Hematopoietic multipotent progenitor cell treated with erythropoietin and hydrocortisone succinate and interleukin-3 and kit ligand, for 17 days (in vitro differentiated cells): Measurements from ENCODE around the gene CARNS1.
A peak's percentile ranks its signal among the peaks of the same experiment; 100 is the strongest.

Experiments used
- DNase-seq: peaks from one replicate; pipeline ENCODE4 v3.0.0-alpha.2; 2015; ENCODE audit warnings: low spot score

CARNS1 gene

DNA sequence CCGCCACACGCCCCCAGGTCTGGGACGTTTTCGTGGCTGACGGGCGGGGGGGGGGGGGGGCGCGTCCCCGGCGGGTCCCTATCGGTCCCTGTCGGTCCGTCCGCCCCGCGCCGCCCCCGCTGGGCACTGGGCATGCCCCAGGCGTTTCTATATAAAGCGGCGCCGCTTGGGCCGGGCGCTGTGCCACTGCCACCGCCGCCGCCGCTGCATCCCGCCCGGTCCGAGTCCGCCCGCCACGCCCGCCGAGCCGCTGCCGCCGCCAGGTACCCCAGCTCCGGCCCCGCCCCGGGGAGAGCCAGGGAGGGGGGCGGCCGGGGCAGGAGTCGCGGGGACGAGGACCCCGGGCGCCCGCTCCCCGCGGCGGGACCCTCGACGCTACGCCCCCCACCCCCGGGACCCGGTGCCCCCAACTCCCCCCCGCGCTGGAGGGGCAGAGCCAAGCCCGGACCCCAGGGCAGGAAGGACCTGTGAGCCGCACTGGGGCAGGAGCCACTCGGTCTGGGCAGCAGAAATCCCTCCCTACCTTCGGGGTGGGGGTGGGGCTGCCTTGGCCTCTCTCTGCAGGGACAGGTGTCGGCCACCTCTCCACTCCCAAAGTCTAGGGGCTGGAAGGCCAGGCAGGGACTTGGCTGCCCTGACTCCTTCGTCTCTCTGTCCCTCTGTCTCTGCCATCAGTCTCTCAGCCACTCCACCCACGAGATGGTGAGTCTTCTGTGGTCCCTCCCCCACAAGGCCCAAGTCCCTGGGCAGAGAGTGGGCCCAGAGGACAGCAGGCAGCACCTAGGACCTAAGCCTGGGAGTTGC lies at the start of gene CARNS1:
CARNS1 (plus strand) TSS at position 178 of the 804 bp plus-strand sequence; CDS start at position 700, 522 bp downstream.
- peak; percentile 52 for DNase-seq

DNA sequence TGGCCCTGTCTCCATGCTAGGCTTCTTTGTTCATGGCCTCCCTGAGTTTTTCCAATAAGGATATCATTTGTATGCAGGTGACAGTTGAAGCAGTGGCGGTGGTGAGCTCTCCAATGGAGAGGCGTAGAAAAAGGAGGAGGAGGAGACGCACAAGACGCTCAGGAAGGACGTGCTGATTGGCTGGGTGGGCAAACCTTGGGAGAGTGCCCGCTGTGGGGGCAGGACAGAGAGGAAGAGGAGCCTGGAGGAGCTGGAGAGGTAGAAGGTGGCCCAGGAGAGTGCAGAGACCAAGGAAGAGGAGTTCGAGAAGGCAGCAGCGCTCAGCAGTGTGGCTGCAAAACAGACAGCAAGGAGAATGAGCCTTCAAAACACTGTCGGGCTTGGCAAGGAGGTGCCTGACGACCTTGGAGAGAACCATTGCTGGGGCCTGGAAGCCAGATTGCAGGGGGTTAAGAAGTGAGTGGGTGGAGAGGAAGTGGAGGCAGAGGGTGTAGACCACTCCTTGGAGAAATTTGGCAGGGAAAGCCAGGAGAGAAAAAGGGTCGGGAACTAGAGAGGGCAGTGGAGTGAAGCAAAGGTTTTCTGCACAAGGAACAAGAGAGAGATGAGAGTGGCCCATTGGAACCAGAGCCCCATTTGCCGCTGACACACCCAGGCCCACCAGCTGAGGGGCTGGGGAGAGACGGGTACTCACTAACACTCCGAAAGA lies 49.6 kb upstream of the CARNS1 start:
- no peak for DNase-seq

DNA sequence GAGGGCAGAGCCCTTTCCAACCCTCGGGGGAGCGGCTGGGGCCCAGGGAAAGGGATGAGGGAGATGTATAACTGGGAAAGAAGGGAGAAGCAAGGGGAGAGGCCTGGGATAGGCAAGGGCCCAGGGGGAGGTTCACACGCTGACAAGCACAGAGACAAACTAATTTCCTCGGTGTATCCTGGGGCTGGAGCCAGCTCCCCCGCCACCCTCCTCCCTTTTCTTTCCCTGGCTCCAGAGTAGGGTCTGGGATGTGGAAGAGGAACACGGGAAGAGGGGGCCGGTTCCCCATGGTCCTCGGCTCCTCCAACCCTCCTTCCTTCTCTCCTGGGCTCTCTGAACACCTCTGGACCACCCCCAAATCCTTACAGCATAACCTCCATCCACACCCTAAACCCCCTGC lies 48.9 kb upstream of the CARNS1 start:
- DNase-seq: no peak

GRCh38 chr11:67366961-67367760 lies 48.3 kb upstream of the CARNS1 start:
- DNase-seq: no peak

GRCh38 chr11:67367761-67368227 lies 47.7 kb upstream of the CARNS1 start:
- no peak for DNase-seq

DNA sequence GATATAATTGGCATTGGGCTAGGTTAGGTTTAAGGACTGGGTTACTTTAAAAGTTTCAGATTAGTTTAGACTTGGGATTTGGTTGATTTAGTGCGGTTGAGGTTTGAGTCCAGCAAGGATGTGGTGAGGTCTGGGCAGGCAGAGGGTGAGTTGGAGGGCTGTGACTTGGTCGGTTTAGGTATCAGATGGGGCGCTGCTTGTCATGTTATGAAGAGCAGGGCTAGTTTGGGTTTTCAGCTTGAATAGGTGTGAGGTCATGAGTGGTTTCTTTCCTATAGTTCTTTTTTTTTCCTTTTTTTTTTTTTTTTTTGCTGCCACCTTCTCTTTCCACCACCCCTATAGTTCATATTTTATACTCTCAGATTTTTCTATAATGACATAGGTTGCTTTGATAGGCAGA lies 46.9 kb upstream of the CARNS1 start:
- no peak for DNase-seq

- no peak for DNase-seq
Measured at GRCh38 chr11:67369275-67369674, 46.2 kb upstream of the CARNS1 start.

GRCh38 chr11:67369801-67370284 lies 45.6 kb upstream of the CARNS1 start:
- no peak for DNase-seq

DNA sequence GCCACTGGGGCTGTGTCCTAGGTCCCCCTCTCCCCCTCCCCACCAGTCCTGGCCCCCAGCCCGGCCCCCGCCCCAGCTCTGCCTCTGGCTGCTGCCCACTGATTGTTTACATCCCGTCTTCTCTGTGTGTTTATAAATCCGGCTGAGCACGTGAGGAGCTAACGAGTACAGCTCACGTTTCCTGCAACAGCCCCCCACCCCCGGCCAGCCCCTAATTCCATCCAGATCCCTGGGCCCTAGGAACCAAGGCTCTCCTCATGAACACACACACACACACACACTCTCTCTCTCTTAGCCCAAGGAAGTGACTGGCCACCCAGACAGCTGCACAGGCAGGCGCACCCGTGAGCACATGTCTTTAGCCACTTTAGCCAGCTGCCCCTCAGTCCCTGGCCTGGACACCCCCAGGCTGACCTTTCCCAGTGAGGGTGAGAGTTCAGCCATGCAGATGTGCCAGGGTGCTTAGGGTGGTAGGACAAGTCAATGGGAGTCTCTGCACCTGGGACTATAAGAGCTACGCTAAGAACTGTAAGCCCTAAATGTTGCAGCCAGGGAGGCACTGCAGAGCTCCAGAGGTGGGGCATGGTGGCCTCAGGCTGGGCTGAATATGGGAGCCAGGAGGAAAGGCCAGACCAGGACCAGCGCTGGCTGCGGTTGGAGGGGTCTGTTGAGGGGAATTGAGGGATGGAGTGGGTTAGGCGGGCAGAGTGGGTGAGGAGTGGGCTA lies 45.0 kb upstream of the CARNS1 start:
- no peak for DNase-seq

DNA sequence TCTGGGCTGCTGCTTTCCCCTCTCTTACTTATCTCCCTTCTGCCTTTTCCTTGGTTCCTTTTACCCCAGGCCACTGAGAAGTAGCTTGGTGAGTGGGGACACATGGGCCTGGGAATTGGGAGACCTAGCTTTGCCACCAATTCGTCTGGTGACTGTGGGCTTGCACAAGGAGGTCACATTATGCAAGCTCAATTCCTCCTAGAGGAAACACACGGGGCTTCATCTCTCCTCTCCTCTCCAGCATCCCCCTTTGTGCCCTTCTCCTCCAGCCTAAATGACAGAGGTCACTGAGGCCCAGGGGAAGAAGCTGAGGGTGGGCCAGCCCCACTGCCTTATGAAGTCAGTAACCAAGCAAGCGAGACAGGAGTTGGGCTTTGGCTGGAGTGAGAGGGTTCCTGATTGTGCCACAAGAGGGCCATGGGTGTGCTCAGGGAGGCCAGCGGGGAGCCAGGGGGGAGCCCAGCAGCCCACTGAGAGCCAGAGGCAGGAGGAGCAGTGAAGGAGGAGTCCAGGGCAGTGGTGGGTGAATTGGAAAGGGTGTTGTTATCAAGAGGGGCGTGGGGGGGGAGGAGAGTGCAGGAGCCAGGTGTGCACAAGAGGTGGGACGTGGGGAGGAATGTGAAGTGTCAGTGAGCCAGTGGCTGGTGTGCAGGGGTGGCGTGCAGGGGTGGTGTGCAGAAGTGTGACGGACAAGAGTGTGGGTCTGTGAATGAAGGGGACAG lies 44.1 kb upstream of the CARNS1 start:
- DNase-seq: no peak

- no peak for DNase-seq
Measured at GRCh38 chr11:67371911-67372320, 43.6 kb upstream of the CARNS1 start.

GRCh38 chr11:67372321-67372992 lies 43.0 kb upstream of the CARNS1 start:
- no peak for DNase-seq

- DNase-seq: no peak
Measured at GRCh38 chr11:67372993-67373647, 42.4 kb upstream of the CARNS1 start, which contains the start of gene CLCF1. TSS of gene CLCF1 (minus strand) at chr11:67373598. CDS start at chr11:67373539, 59 bp downstream.

GRCh38 chr11:67373648-67374570 lies 41.6 kb upstream of the CARNS1 start:
- peak; percentile 36 for DNase-seq

DNA sequence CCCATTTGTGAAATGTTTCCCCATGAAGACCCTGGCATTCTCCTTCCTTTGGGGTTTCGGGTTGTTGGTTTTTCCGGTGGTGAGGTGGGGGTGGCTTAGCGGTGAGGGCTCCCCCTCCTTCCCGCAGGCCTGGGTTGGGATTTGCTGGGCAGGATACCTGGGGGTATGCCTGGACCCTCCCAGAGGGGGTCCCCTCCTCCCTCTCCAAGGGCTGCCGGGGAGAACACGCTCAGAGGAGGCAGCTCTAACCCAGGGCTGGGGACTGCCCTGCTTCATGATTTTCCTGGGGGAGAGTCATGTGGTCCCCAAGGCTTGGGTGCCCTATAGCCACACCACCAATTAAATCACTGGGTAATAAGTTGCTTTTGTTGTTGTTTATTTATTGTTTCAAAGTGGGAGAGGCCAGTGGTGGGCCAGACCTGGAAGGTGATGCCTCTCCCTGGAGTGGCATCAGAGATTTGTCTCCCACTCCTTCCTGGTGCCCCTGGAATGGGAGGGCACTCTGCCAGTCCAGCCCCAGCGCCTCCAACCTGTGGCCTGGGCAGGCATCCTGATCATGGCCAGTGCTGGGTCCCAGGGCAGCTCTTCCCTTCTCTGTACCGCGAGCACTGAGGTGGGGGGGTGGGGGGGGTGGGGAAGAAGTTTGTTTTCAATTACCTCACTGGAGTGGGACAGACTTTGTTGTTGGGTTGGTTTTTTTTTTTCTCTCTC lies 40.8 kb upstream of the CARNS1 start:
- DNase-seq: no peak

GRCh38 chr11:67375320-67376055 lies 40.0 kb upstream of the CARNS1 start:
- DNase-seq: no peak
